ENCODE measurements around the gene ATP13A4. TPM values are rescaled to one million over a fixed set of nuclear protein-coding genes. Genes with fewer than 3 reads are reported as not detected.

Gene ATP13A4
- polyA plus RNA-seq, 3 donors: 0.08 to 0.21 (median 0.19) TPM

DNA sequence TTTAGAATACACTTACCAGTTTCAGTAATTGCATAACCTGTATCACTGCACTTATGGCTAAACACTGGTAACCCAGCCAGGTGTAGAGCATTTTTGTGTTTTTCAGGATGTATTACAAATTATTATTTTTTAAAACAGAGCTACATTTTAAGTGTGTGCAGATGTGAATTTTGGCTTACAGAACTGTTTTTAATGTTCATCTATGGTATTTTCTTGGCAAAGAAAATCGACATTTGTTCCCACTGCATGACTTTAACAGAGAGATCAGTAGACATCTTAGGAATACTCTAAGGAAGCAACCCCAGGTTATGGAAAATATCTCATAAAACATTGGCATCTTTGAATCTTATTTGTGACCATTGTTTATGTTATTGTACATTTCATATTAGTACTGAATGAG, 73.3 kb downstream of the ATP13A4 start:
- H3K27ac Mint-ChIP-seq: no peak overlapping the region
- no peak for TF ChIP-seq CTCF (IDR thresholded peaks at IDR 0.05)
- H3K4me1 Mint-ChIP-seq: no peaks in the 10 kb centered on the region
- Histone ChIP-seq H3K27me3 (ENCODE audit: control insufficient read depth in 2 of 2, insufficient read depth in 2 of 2, low read length in 2 of 2) (no peaks in the 10 kb centered on the region), H3K27ac (ENCODE audit: low read depth in 1 of 2, low read length in 2 of 2) (no peak overlapping the region), H3K36me3 (replicated peaks in 1 of 2; ENCODE audit: control insufficient read depth in 1 of 2, insufficient read depth in 2 of 2, low read length in 2 of 2) (no peaks in the 10 kb centered on the region), H3K79me2 (ENCODE audit: insufficient read depth, low read length) (no peaks in the 10 kb centered on the region), H4K20me1 (ENCODE audit: insufficient read depth, low read length) (no peaks in the 10 kb centered on the region), H3K9me3 (replicated peaks in 1 of 2; ENCODE audit: control insufficient read depth in 1 of 2, insufficient read depth in 1 of 2, low read length in 2 of 2) (no peaks in the 10 kb centered on the region), H3K9ac (ENCODE audit: insufficient read depth, low read length, poor library complexity, severe bottlenecking) (no peak overlapping the region), H2AFZ (ENCODE audit: insufficient read depth, low read depth, low read length, poor library complexity, severe bottlenecking) (no peak overlapping the region), H3K4me2 (replicated peaks; ENCODE audit: extremely low read depth, low read length, poor library complexity, severe bottlenecking) (no peak overlapping the region), H3K4me1 (ENCODE audit: control insufficient read depth in 1 of 2, insufficient read depth in 2 of 2, low read length in 2 of 2) (no peaks in the 10 kb centered on the region), H3K4me3 (replicated peaks in 1 of 3; ENCODE audit: low read depth in 2 of 3, low read length in 3 of 3) (no peak overlapping the region)
- WGBS (ENCODE audit: insufficient coverage): no CpG with 5 or more reads among the region's 1 CpG
- peaks cover 2% of the 10 kb centered on the region in 3 donors for H3K27me3 Mint-ChIP-seq (ENCODE audit: low read depth in 3 of 3)
- H3K36me3 Mint-ChIP-seq: no peaks in the 10 kb centered on the region
- no peak overlapping the region for H3K4me3 Mint-ChIP-seq
- no peak for DNase-seq
- intact Hi-C loops (cut with micrococcal nuclease): no loop called here
- peaks cover 0 to 4% (median 0%) of the 10 kb centered on the region in 7 donors for H3K9me3 Mint-ChIP-seq

- no peak for DNase-seq
- no peak overlapping the region for H3K9ac ChIP-seq (ENCODE audit: insufficient read depth, low read length, poor library complexity, severe bottlenecking)
- no peak overlapping the region for H3K4me3 Mint-ChIP-seq
- no peak overlapping the region for H3K4me3 ChIP-seq (replicated peaks in 1 of 3; ENCODE audit: low read depth in 2 of 3, low read length in 3 of 3)
- H3K9me3 Mint-ChIP-seq: peaks cover 0 to 1% (median 0%) of the 10 kb centered on the region in 7 donors
- no peak overlapping the region for H3K27ac ChIP-seq (ENCODE audit: low read depth in 1 of 2, low read length in 2 of 2)
- no peaks in the 10 kb centered on the region for H3K4me1 ChIP-seq (ENCODE audit: control insufficient read depth in 1 of 2, insufficient read depth in 2 of 2, low read length in 2 of 2)
- no peaks in the 10 kb centered on the region for H3K4me1 Mint-ChIP-seq
- no peaks in the 10 kb centered on the region for H3K79me2 ChIP-seq (ENCODE audit: insufficient read depth, low read length)
- no peak overlapping the region for H3K4me2 ChIP-seq (replicated peaks; ENCODE audit: extremely low read depth, low read length, poor library complexity, severe bottlenecking)
- intact Hi-C loops (cut with micrococcal nuclease): no loop called here
- no peak for TF ChIP-seq CTCF (IDR thresholded peaks at IDR 0.05)
- WGBS (ENCODE audit: insufficient coverage): 100% methylated on average over 1 of the region's 4 CpGs
- H3K36me3 ChIP-seq (replicated peaks in 1 of 2; ENCODE audit: control insufficient read depth in 1 of 2, insufficient read depth in 2 of 2, low read length in 2 of 2): no peaks in the 10 kb centered on the region
- no peaks in the 10 kb centered on the region for H4K20me1 ChIP-seq (ENCODE audit: insufficient read depth, low read length)
- no peak overlapping the region for H3K27ac Mint-ChIP-seq
- H2AFZ ChIP-seq (ENCODE audit: insufficient read depth, low read depth, low read length, poor library complexity, severe bottlenecking): no peak overlapping the region
- no peaks in the 10 kb centered on the region for H3K36me3 Mint-ChIP-seq
- no peaks in the 10 kb centered on the region for H3K27me3 ChIP-seq (ENCODE audit: control insufficient read depth in 2 of 2, insufficient read depth in 2 of 2, low read length in 2 of 2)
- H3K9me3 ChIP-seq (replicated peaks in 1 of 2; ENCODE audit: control insufficient read depth in 1 of 2, insufficient read depth in 1 of 2, low read length in 2 of 2): no peaks in the 10 kb centered on the region
- peaks cover 0 to 2% (median 2%) of the 10 kb centered on the region in 3 donors for H3K27me3 Mint-ChIP-seq (ENCODE audit: low read depth in 3 of 3)
These were observed 80.2 kb downstream of the ATP13A4 start for GRCh38 chr3:193474446-193474845.

Measured in CD14-positive monocyte (primary cell).